DND-41 (cell line): Measurements from ENCODE around the gene LCN2.

ENCODE experiments used
- ATAC-seq: fragments of 200-7000 bp; cut with Tn5 transposase; 3 replicates; pipeline ENCODE4 v1.9.1; 2021; ENCODE audit warnings: low read depth; ENCODE audit not compliant: insufficient read depth
- DNase-seq: peaks from one replicate; pipeline ENCODE4 v3.0.0-alpha.2; 2020
- H2AFZ ChIP-seq: 2 replicates; pipeline ENCODE4 v1.6.0; 2012; ENCODE audit warnings: low read depth, low read length
- H3K27ac ChIP-seq: 2 replicates; pipeline ENCODE4 v1.5.1; 2012; ENCODE audit warnings: low read length, inconsistent platforms
- H3K27me3 ChIP-seq: fragments of 200-600 bp; sonication (generic); 2 replicates; pipeline ENCODE4 v1.6.0; 2012; ENCODE audit warnings: low read length, mild to moderate bottlenecking, inconsistent platforms; ENCODE audit not compliant: insufficient read depth, poor library complexity
- H3K36me3 ChIP-seq: 2 replicates; pipeline ENCODE4 v1.5.1; 2012; ENCODE audit warnings: low read length, inconsistent platforms; ENCODE audit not compliant: insufficient read depth
- H3K4me1 ChIP-seq: 2 replicates; pipeline ENCODE4 v1.5.1; 2012; ENCODE audit warnings: mild to moderate bottlenecking, low read length; ENCODE audit not compliant: insufficient read depth
- H3K4me2 ChIP-seq: 2 replicates; pipeline ENCODE4 v1.6.0; 2012; ENCODE audit warnings: mild to moderate bottlenecking, moderate library complexity, low read length, inconsistent platforms; ENCODE audit not compliant: insufficient read depth
- H3K4me3 ChIP-seq, 2 experiments: fragments of 200-600 bp in 1 of 2; shearing (Covaris generic) in 1 of 2; 2 replicates each; pipeline ENCODE4 v1.5.1; 2012 to 2016; ENCODE audit warnings: inconsistent platforms in 2 of 2, low read length in 2 of 2, mild to moderate bottlenecking in 2 of 2, low read depth in 1 of 2, moderate library complexity in 1 of 2
- H3K79me2 ChIP-seq: 2 replicates; pipeline ENCODE4 v1.6.0; 2012; ENCODE audit warnings: low read length, inconsistent platforms; ENCODE audit not compliant: insufficient read depth
- H3K9ac ChIP-seq: 2 replicates; pipeline ENCODE4 v1.6.0; 2012; ENCODE audit warnings: low read depth, mild to moderate bottlenecking, inconsistent platforms, low read length, moderate library complexity
- H3K9me3 ChIP-seq: 2 replicates; pipeline ENCODE4 v1.5.1; 2012; ENCODE audit warnings: low read length, moderate library complexity, mild to moderate bottlenecking, inconsistent platforms; ENCODE audit not compliant: insufficient read depth, severe bottlenecking
- H4K20me1 ChIP-seq: 2 replicates; pipeline ENCODE4 v1.6.0; 2012; ENCODE audit warnings: low read length; ENCODE audit not compliant: insufficient read depth
- EZH2 ChIP-seq: IDR thresholded peaks from 3 replicates; pipeline ENCODE4 v1.6.1; 2012; ENCODE audit warnings: borderline replicate concordance, low read depth, mild to moderate bottlenecking, moderate library complexity, low read length, inconsistent platforms; ENCODE audit not compliant: severe bottlenecking
- TF ChIP-seq, protein P1 (sequence below): IDR thresholded peaks from 2 replicates; pipeline ENCODE4 v1.5.1; 2012; ENCODE audit warnings: borderline replicate concordance, low read length, moderate library complexity, mild to moderate bottlenecking; ENCODE audit not compliant: poor library complexity, severe bottlenecking; ENCODE audit errors: extremely low read depth

Gene LCN2

DNA sequence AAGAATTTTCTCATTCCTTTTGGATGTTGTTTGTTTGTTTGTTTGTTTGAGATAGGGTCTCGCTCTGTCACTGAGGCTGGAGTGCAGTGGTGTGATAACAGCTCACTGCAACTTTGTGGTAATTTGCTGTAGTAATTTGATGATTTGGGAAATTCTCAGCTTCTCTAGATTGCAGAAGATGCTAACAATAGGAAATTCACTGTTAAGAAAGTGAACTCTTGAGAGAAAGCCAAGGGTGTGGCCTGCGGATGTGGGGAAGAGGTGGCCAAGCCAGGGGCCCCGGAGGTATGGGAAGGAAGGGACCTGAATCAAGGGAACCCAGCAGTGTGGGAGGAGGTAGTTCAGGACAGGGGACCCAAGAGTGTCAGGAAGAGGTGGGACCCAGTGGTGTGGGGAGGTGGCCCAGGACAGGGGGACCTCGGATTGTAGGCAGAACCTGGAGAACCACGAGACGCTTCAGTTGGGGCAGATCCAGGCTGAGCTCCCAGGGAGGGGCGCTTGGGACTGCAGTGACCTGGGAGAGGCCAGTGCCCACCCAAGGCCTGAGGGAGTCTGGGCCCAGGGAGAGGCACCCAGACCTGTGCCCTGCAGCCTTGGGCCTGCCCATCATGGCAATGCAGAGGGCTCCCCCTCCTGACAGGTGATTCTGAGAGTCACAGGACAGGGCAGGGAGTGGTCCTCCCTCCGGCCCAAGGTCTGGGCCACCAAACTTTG lies 5.6 kb upstream of the LCN2 start:
- Histone ChIP-seq H3K4me1 (peaks cover 4% of the 10 kb centered on the region; the same call in 1 of the 2 replicates), H3K4me3 (no peak overlapping the region), H3K9me3 (no peaks in the 10 kb centered on the region), H3K79me2 (no peaks in the 10 kb centered on the region), H3K9ac (no peak overlapping the region), H3K4me2 (no peak overlapping the region), H3K36me3 (no peaks in the 10 kb centered on the region), H3K27me3 (no peaks in the 10 kb centered on the region), H3K27ac (no peak overlapping the region), H4K20me1 (no peaks in the 10 kb centered on the region), H2AFZ (no peak overlapping the region)
- DNase-seq: no peak
- TF ChIP-seq, protein P1, sequence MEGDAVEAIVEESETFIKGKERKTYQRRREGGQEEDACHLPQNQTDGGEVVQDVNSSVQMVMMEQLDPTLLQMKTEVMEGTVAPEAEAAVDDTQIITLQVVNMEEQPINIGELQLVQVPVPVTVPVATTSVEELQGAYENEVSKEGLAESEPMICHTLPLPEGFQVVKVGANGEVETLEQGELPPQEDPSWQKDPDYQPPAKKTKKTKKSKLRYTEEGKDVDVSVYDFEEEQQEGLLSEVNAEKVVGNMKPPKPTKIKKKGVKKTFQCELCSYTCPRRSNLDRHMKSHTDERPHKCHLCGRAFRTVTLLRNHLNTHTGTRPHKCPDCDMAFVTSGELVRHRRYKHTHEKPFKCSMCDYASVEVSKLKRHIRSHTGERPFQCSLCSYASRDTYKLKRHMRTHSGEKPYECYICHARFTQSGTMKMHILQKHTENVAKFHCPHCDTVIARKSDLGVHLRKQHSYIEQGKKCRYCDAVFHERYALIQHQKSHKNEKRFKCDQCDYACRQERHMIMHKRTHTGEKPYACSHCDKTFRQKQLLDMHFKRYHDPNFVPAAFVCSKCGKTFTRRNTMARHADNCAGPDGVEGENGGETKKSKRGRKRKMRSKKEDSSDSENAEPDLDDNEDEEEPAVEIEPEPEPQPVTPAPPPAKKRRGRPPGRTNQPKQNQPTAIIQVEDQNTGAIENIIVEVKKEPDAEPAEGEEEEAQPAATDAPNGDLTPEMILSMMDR: no peak
- TF ChIP-seq EZH2: no peak
- ATAC-seq: no peak

GRCh38 chr9:128144239-128145181 lies 4.7 kb upstream of the LCN2 start:
- no peak for TF ChIP-seq EZH2
- TF ChIP-seq, protein P1: no peak
- no peak overlapping the region for H3K9ac ChIP-seq
- no peak overlapping the region for H3K4me2 ChIP-seq
- H2AFZ ChIP-seq: no peak overlapping the region
- H3K36me3 ChIP-seq: no peaks in the 10 kb centered on the region
- H3K27ac ChIP-seq: no peak overlapping the region
- ATAC-seq: no peak
- H4K20me1 ChIP-seq: no peaks in the 10 kb centered on the region
- no peak for DNase-seq
- H3K4me1 ChIP-seq: peaks cover 4% of the 10 kb centered on the region; the same call in 1 of the 2 replicates
- no peak overlapping the region for H3K4me3 ChIP-seq
- H3K9me3 ChIP-seq: no peaks in the 10 kb centered on the region
- H3K79me2 ChIP-seq: no peaks in the 10 kb centered on the region
- H3K27me3 ChIP-seq: no peaks in the 10 kb centered on the region

GRCh38 chr9:128145536-128145935 lies 3.7 kb upstream of the LCN2 start:
- Histone ChIP-seq H3K27ac (no peak overlapping the region), H3K9me3 (no peaks in the 10 kb centered on the region), H4K20me1 (no peaks in the 10 kb centered on the region), H3K4me1 (peaks cover 4% of the 10 kb centered on the region; the same call in 1 of the 2 replicates), H3K9ac (no peak overlapping the region), H3K36me3 (no peaks in the 10 kb centered on the region), H3K79me2 (no peaks in the 10 kb centered on the region), H3K27me3 (no peaks in the 10 kb centered on the region), H3K4me2 (no peak overlapping the region), H2AFZ (no peak overlapping the region), H3K4me3 (no peak overlapping the region)
- no peak for TF ChIP-seq EZH2
- TF ChIP-seq, protein P1: no peak
- ATAC-seq: no peak
- DNase-seq: no peak
